Retinal pigment epithelial cell (primary cell): Measurements from ENCODE around the gene RAB11A.

Experiments
- DNase-seq: peaks from one replicate; pipeline ENCODE4 v3.0.0-alpha.2; 2010; ENCODE audit warnings: low read depth
- H3K4me3 ChIP-seq: 2 replicates; pipeline ENCODE4 v1.5.1; 2011; ENCODE audit warnings: mild to moderate bottlenecking, low read length, control low read depth, moderate library complexity
- CTCF ChIP-seq: conservative IDR thresholded peaks from 2 replicates; pipeline ENCODE4 v1.5.1; 2011; ENCODE audit warnings: low read depth, low read length, control low read depth, inconsistent platforms

RAB11A gene

GRCh38 chr15:65902373-65902772 lies 33.1 kb downstream of the RAB11A start:
- no peak for TF ChIP-seq CTCF
- DNase-seq, result no peak
- H3K4me3 ChIP-seq, result no peak overlapping the region

- no peak for TF ChIP-seq CTCF
- no peak overlapping the region for H3K4me3 ChIP-seq
- DNase-seq, result peak; percentile 2
Measured at GRCh38 chr15:65903296-65904073, 34.2 kb downstream of the RAB11A start.

- TF ChIP-seq CTCF, result no peak
- DNase-seq, result no peak
- no peak overlapping the region for H3K4me3 ChIP-seq
Measured at GRCh38 chr15:65904301-65904700, 35.0 kb downstream of the RAB11A start.

GRCh38 chr15:65906396-65906795 lies 37.1 kb downstream of the RAB11A start:
- H3K4me3 ChIP-seq, result no peak overlapping the region
- no peak for DNase-seq
- TF ChIP-seq CTCF, result no peak

GRCh38 chr15:65907661-65908060 lies 38.4 kb downstream of the RAB11A start:
- DNase-seq, result no peak
- no peak overlapping the region for H3K4me3 ChIP-seq
- TF ChIP-seq CTCF, result no peak

GRCh38 chr15:65908876-65909275 lies 39.6 kb downstream of the RAB11A start:
- TF ChIP-seq CTCF, result no peak
- no peak for DNase-seq
- no peak overlapping the region for H3K4me3 ChIP-seq

- no peak for DNase-seq
- no peak overlapping the region for H3K4me3 ChIP-seq
- no peak for TF ChIP-seq CTCF
Measured at GRCh38 chr15:65909831-65910230, 40.5 kb downstream of the RAB11A start.
